Loucy (cell line): Measurements from ENCODE around the gene MACC1.
A peak's percentile ranks its signal among the peaks of the same experiment; 100 is the strongest.

Source experiments
- H2AFZ ChIP-seq: fragments of 200-600 bp; sonication (generic); 2 replicates; pipeline ENCODE4 v1.6.0; 2016; ENCODE audit warnings: antibody characterized with exemption, mild to moderate bottlenecking, low read length, moderate library complexity
- H3F3A ChIP-seq: fragments of 200-600 bp; 2 replicates; pipeline ENCODE4 v1.6.0; 2016; ENCODE audit warnings: antibody characterized with exemption, low read depth, mild to moderate bottlenecking
- H3K27me3 ChIP-seq: fragments of 200-600 bp; sonication (generic); 2 replicates; pipeline ENCODE4 v1.6.1; 2014; ENCODE audit warnings: low read length, mild to moderate bottlenecking; ENCODE audit not compliant: insufficient read depth, poor library complexity, severe bottlenecking
- H3K36me3 ChIP-seq: fragments of 200-600 bp; sonication (generic); 2 replicates; pipeline ENCODE4 v1.6.1; 2016; ENCODE audit warnings: low read length; ENCODE audit not compliant: insufficient read depth
- H3K4me1 ChIP-seq: fragments of 200-600 bp; sonication (generic); 2 replicates; pipeline ENCODE4 v1.5.1; 2014; ENCODE audit warnings: low read length, mild to moderate bottlenecking; ENCODE audit not compliant: insufficient read depth, poor library complexity, severe bottlenecking
- H3K4me2 ChIP-seq: fragments of 200-600 bp; sonication (generic); 2 replicates; pipeline ENCODE4 v1.6.0; 2014; ENCODE audit warnings: antibody characterized with exemption, low read length, low read depth, mild to moderate bottlenecking; ENCODE audit not compliant: poor library complexity, severe bottlenecking
- H3K4me3 ChIP-seq: fragments of 200-600 bp; sonication (generic); 2 replicates; pipeline ENCODE4 v1.5.1; 2014; ENCODE audit warnings: low read length, mild to moderate bottlenecking, mixed read lengths; ENCODE audit not compliant: poor library complexity, severe bottlenecking
- H3K79me2 ChIP-seq: fragments of 200-600 bp; sonication (generic); 2 replicates; pipeline ENCODE4 v1.6.1; 2014; ENCODE audit warnings: low read length; ENCODE audit not compliant: insufficient read depth
- H3K9ac ChIP-seq: fragments of 200-600 bp; sonication (generic); 2 replicates; pipeline ENCODE4 v1.6.0; 2014; ENCODE audit warnings: mild to moderate bottlenecking, low read depth, low read length, moderate library complexity; ENCODE audit not compliant: poor library complexity, severe bottlenecking
- H3K9me2 ChIP-seq: fragments of 200-600 bp; sonication (generic); replicated peaks from 2 replicates; pipeline ENCODE4 v1.6.1; 2016; ENCODE audit warnings: low read depth, low read length, mixed read lengths
- H3K9me3 ChIP-seq: fragments of 200-600 bp; sonication (generic); 2 replicates; pipeline ENCODE4 v1.6.1; 2014; ENCODE audit warnings: mild to moderate bottlenecking, antibody characterized with exemption, low read length, low read depth; ENCODE audit not compliant: insufficient read depth
- H4K20me1 ChIP-seq: fragments of 200-600 bp; sonication (generic); 2 replicates; pipeline ENCODE4 v1.6.0; 2014; ENCODE audit warnings: antibody characterized with exemption, low read length, mild to moderate bottlenecking; ENCODE audit not compliant: insufficient read depth, poor library complexity, severe bottlenecking
- EZH2phosphoT487 ChIP-seq: fragments of 200-600 bp; IDR thresholded peaks from 2 replicates; pipeline ENCODE4 v1.6.1; 2018; ENCODE audit warnings: antibody characterized with exemption, mild to moderate bottlenecking, moderate library complexity, borderline replicate concordance
- TF ChIP-seq, protein P1 (sequence below): fragments of 200-600 bp; sonication (generic); conservative IDR thresholded peaks from 2 replicates; pipeline ENCODE4 v1.5.1; 2014; ENCODE audit warnings: mild to moderate bottlenecking, antibody characterized with exemption, low read length

The MACC1 gene

DNA sequence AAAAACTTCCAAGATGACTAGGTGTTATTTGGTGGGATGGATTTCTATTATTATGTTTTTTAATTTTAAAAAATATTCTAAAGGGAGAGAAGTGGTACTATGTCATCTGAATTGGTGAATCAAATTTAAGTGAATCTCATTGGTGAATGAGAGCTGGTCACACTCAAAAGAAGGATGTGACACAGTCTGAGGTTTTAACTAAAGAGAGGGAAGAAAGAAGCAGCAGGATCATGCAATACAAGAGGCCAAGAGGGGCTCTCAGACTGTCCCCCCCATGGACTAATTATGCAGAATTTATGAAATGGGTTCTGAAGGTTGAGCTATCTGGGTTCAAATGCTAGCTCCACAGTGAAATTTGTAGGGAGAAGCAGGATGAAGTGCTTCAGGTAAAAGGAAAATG lies 16.2 kb downstream of the MACC1 start:
- peak overlapping the region; percentile 14 for H3K4me2 ChIP-seq
- H3K9me2 ChIP-seq = no peaks in the 10 kb centered on the region
- H3K27me3 ChIP-seq = no peaks in the 10 kb centered on the region
- H4K20me1 ChIP-seq = no peaks in the 10 kb centered on the region
- H3K4me3 ChIP-seq = no peak overlapping the region
- H3F3A ChIP-seq = no peaks in the 10 kb centered on the region; the same call in 1 of the 2 replicates
- peaks cover 28% of the 10 kb centered on the region for H3K4me1 ChIP-seq
- peak overlapping the region; percentile 73 for H2AFZ ChIP-seq
- TF ChIP-seq EZH2phosphoT487 = no peak
- TF ChIP-seq, protein P1, sequence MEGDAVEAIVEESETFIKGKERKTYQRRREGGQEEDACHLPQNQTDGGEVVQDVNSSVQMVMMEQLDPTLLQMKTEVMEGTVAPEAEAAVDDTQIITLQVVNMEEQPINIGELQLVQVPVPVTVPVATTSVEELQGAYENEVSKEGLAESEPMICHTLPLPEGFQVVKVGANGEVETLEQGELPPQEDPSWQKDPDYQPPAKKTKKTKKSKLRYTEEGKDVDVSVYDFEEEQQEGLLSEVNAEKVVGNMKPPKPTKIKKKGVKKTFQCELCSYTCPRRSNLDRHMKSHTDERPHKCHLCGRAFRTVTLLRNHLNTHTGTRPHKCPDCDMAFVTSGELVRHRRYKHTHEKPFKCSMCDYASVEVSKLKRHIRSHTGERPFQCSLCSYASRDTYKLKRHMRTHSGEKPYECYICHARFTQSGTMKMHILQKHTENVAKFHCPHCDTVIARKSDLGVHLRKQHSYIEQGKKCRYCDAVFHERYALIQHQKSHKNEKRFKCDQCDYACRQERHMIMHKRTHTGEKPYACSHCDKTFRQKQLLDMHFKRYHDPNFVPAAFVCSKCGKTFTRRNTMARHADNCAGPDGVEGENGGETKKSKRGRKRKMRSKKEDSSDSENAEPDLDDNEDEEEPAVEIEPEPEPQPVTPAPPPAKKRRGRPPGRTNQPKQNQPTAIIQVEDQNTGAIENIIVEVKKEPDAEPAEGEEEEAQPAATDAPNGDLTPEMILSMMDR = no peak
- no peak overlapping the region for H3K9ac ChIP-seq
- H3K36me3 ChIP-seq = no peaks in the 10 kb centered on the region
- no peaks in the 10 kb centered on the region for H3K9me3 ChIP-seq
- H3K79me2 ChIP-seq = no peaks in the 10 kb centered on the region

DNA sequence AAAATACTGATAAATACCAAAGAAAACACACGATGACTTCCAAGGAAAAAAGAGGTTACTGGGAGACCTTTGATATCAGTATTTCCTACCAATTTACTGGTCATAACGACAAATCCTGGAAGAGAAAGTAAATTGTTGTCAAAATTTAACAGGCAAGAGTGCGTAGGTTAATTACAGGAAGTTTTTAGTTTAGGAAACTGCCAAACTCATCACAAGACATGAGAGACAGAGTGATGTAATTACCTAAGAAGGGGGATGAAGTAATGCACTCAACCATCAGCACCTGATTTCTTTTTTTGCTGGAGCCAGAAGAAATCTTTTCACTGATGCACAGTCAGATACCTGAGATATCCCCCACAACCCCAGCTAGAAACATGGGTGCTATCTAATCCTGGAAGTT lies 16.8 kb downstream of the MACC1 start:
- Histone ChIP-seq H3F3A (no peaks in the 10 kb centered on the region; the same call in 1 of the 2 replicates), H3K9me3 (no peaks in the 10 kb centered on the region), H3K36me3 (no peaks in the 10 kb centered on the region), H3K4me1 (peaks cover 28% of the 10 kb centered on the region), H2AFZ (no peak overlapping the region), H3K9ac (no peak overlapping the region), H3K9me2 (no peaks in the 10 kb centered on the region), H3K4me3 (no peak overlapping the region), H3K4me2 (peak overlapping the region; percentile 27), H4K20me1 (no peaks in the 10 kb centered on the region), H3K27me3 (no peaks in the 10 kb centered on the region), H3K79me2 (no peaks in the 10 kb centered on the region)
- TF ChIP-seq, protein P1 = no peak
- TF ChIP-seq EZH2phosphoT487 = no peak

DNA sequence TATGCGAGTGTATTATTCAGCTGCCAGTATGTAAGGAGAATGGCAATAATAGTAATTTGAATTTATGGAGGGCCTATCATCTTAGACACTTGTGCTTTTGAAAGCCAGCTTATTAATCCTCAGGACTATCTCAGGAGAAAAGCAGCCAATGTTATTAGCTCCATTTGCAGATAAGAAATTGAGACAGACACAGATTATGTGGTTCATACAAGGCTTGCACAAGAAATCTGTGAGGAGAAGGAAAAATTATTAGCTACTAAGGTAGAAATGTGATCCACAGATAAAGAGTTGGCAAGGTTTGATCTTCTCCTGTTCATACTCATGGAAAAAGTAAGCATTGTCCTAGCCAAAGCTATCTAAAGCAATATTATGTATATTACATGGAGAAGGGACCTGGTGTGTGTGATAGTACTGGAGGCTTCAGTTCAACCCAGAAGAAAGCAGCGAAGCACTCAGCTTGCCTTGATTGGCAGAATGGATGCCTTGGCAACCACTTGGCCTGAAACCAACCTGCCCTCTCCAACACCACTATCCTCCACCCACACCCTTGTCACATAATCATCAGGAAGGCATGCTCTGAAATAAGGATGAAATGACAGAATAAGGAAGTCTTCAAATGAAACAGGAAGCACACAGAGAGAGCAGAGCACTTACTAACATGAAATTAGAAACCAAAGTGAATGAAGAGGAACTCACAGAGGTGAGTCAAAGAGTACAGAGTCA lies 18.0 kb downstream of the MACC1 start:
- Histone ChIP-seq H2AFZ (no peak overlapping the region), H3K4me2 (peak overlapping the region; percentile 33), H3K9me3 (no peaks in the 10 kb centered on the region), H3K4me1 (peaks cover 28% of the 10 kb centered on the region), H3K79me2 (no peaks in the 10 kb centered on the region), H3K9me2 (no peaks in the 10 kb centered on the region), H3K36me3 (no peaks in the 10 kb centered on the region), H3K9ac (no peak overlapping the region), H3K4me3 (peak overlapping the region; percentile 1), H3K27me3 (no peaks in the 10 kb centered on the region), H3F3A (no peaks in the 10 kb centered on the region; the same call in 1 of the 2 replicates), H4K20me1 (no peaks in the 10 kb centered on the region)
- no peak for TF ChIP-seq EZH2phosphoT487
- TF ChIP-seq, protein P1 = no peak
